DOHH2 (cell line): ENCODE data around the gene FOXC2.

ENCODE experiments used
- H3F3A ChIP-seq: fragments of 200-600 bp; sonication (generic), shearing (Covaris generic); 2 replicates; pipeline ENCODE4 v1.6.0; 2016; ENCODE audit warnings: antibody characterized with exemption, mild to moderate bottlenecking; ENCODE audit not compliant: control insufficient read depth, insufficient read depth
- H3K27ac ChIP-seq: fragments of 200-600 bp; sonication (generic); 2 replicates; pipeline ENCODE4 v1.5.1; 2014; ENCODE audit warnings: low read depth, mild to moderate bottlenecking, low read length, moderate library complexity
- H3K27me3 ChIP-seq: fragments of 200-600 bp; sonication (generic); 2 replicates; pipeline ENCODE4 v1.6.1; 2014; ENCODE audit warnings: mild to moderate bottlenecking, low read length, mixed read lengths; ENCODE audit not compliant: control insufficient read depth
- H3K36me3 ChIP-seq: fragments of 200-600 bp; sonication (generic); 2 replicates; pipeline ENCODE4 v1.6.1; 2014; ENCODE audit warnings: mild to moderate bottlenecking, low read length, moderate library complexity, mixed read lengths; ENCODE audit not compliant: control insufficient read depth
- H3K4me1 ChIP-seq: fragments of 200-600 bp; sonication (generic); 2 replicates; pipeline ENCODE4 v1.6.1; 2014; ENCODE audit warnings: mild to moderate bottlenecking, low read length, mixed read lengths; ENCODE audit not compliant: control insufficient read depth
- H3K4me2 ChIP-seq: fragments of 200-600 bp; sonication (generic); 2 replicates; pipeline ENCODE4 v1.6.0; 2014; ENCODE audit warnings: mild to moderate bottlenecking, low read length, moderate library complexity
- H3K4me3 ChIP-seq: fragments of 200-600 bp; sonication (generic); 2 replicates; pipeline ENCODE4 v1.5.1; 2014; ENCODE audit warnings: mild to moderate bottlenecking, low read length, mixed read lengths
- H3K79me2 ChIP-seq: fragments of 200-600 bp; sonication (generic); 2 replicates; pipeline ENCODE4 v1.6.1; 2014; ENCODE audit warnings: mild to moderate bottlenecking, low read length, mixed read lengths; ENCODE audit not compliant: control insufficient read depth
- H3K9me2 ChIP-seq: fragments of 200-600 bp; sonication (generic); replicated peaks from 2 replicates; pipeline ENCODE4 v1.6.1; 2014; ENCODE audit warnings: mild to moderate bottlenecking, low read length, mixed read lengths; ENCODE audit not compliant: control insufficient read depth
- H3K9me3 ChIP-seq: fragments of 200-600 bp; sonication (generic); 2 replicates; pipeline ENCODE4 v1.6.1; 2014; ENCODE audit warnings: antibody characterized with exemption, low read length, mixed read lengths; ENCODE audit not compliant: control insufficient read depth, insufficient read depth
- H4K20me1 ChIP-seq: fragments of 200-600 bp; sonication (generic); 2 replicates; pipeline ENCODE4 v1.6.0; 2014; ENCODE audit warnings: low read depth, mild to moderate bottlenecking, antibody characterized with exemption, low read length, moderate library complexity; ENCODE audit not compliant: control insufficient read depth, insufficient read depth
- CTCF ChIP-seq: fragments of 200-600 bp; sonication (generic); IDR thresholded peaks from one replicate; pipeline ENCODE4 v1.5.1; 2014; ENCODE audit warnings: antibody characterized with exemption, mild to moderate bottlenecking, low read depth, low read length; ENCODE audit not compliant: poor library complexity, severe bottlenecking
- EZH2phosphoT487 ChIP-seq: fragments of 200-600 bp; sonication (generic); IDR thresholded peaks from 2 replicates; pipeline ENCODE4 v1.6.1; 2017; ENCODE audit warnings: borderline replicate concordance, mild to moderate bottlenecking, antibody characterized with exemption, low read length, moderate library complexity, mixed read lengths

The FOXC2 gene

GRCh38 chr16:86605950-86606349 is 39.3 kb downstream of the FOXC2 start:
- no peaks in the 10 kb centered on the region for H4K20me1 ChIP-seq
- no peaks in the 10 kb centered on the region for H3K4me1 ChIP-seq
- H3K4me2 ChIP-seq, result no peak overlapping the region
- no peak overlapping the region for H3K27ac ChIP-seq
- no peaks in the 10 kb centered on the region for H3K27me3 ChIP-seq
- no peak overlapping the region for H3K4me3 ChIP-seq
- H3K36me3 ChIP-seq, result no peaks in the 10 kb centered on the region
- no peaks in the 10 kb centered on the region for H3K79me2 ChIP-seq
- no peaks in the 10 kb centered on the region for H3K9me2 ChIP-seq
- no peak for TF ChIP-seq CTCF
- no peak for TF ChIP-seq EZH2phosphoT487
- H3F3A ChIP-seq, result no peaks in the 10 kb centered on the region
- H3K9me3 ChIP-seq, result no peaks in the 10 kb centered on the region

GRCh38 chr16:86608301-86608747 is 41.7 kb downstream of the FOXC2 start:
- H3K4me1 ChIP-seq, result no peaks in the 10 kb centered on the region
- TF ChIP-seq CTCF, result no peak
- TF ChIP-seq EZH2phosphoT487, result no peak
- no peaks in the 10 kb centered on the region for H3K36me3 ChIP-seq
- no peak overlapping the region for H3K27ac ChIP-seq
- no peaks in the 10 kb centered on the region for H3K9me3 ChIP-seq
- no peak overlapping the region for H3K4me2 ChIP-seq
- H3F3A ChIP-seq, result no peaks in the 10 kb centered on the region
- no peaks in the 10 kb centered on the region for H4K20me1 ChIP-seq
- no peak overlapping the region for H3K4me3 ChIP-seq
- H3K9me2 ChIP-seq, result no peaks in the 10 kb centered on the region
- no peaks in the 10 kb centered on the region for H3K27me3 ChIP-seq
- no peaks in the 10 kb centered on the region for H3K79me2 ChIP-seq

GRCh38 chr16:86609115-86609514 is 42.5 kb downstream of the FOXC2 start:
- H3K9me3 ChIP-seq, result no peaks in the 10 kb centered on the region
- H3K4me2 ChIP-seq, result no peak overlapping the region

More at GRCh38 chr16:86609115-86609514, 42.5 kb downstream of the FOXC2 start:
- no peaks in the 10 kb centered on the region for H3F3A ChIP-seq
- no peaks in the 10 kb centered on the region for H3K79me2 ChIP-seq
- no peaks in the 10 kb centered on the region for H3K4me1 ChIP-seq
- no peaks in the 10 kb centered on the region for H3K36me3 ChIP-seq
- H3K4me3 ChIP-seq, result no peak overlapping the region
- no peak overlapping the region for H3K27ac ChIP-seq
- no peaks in the 10 kb centered on the region for H3K9me2 ChIP-seq
- TF ChIP-seq CTCF (no peak), EZH2phosphoT487 (no peak)
- no peaks in the 10 kb centered on the region for H3K27me3 ChIP-seq
- H4K20me1 ChIP-seq, result no peaks in the 10 kb centered on the region
